Measurements from ENCODE around the gene NARS2.

DNA sequence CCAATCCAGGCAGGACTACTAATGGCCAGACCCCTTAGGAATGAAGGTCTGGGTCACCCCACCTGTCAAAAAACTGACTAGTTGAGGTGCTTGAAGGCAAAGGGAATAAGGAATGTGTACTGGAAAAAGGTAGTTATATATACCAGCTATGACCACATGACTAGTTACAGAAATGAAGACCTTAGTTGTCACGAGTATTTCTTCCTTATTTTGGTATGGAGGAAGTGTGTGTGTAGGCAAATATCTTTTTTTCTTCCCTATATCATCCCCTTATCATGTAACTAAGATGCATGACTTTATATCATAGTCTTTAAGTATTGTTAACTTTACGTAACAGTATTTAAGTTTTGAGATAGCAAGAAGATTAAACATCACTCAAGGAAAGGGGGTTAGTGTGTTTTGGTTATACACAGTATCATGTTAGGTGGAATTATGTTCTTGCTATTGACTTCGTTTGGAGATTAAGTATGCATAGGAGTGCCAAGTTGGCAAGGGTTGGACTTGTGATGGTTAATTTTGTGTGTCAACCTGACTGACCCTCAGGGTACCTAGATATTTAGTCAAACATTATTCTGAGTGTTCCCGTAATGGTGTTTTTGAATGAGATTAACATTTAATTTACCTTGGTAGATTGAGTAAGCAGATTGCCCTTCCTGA is 38.2 kb upstream of the NARS2 start:
- no peak for TF ChIP-seq CTCF (IDR thresholded peaks at IDR 0.05; ENCODE audit: low read length)
- TF ChIP-seq EZH2 (IDR thresholded peaks at IDR 0.05; ENCODE audit: borderline replicate concordance, low read length): no peak
